Fibroblast of skin of abdomen (primary cell): ENCODE measurements around the gene ST3GAL3.

Experiments
- DNase-seq: peaks from one replicate; pipeline ENCODE4 v3.0.0-alpha.2; 2013

The ST3GAL3 gene

DNA sequence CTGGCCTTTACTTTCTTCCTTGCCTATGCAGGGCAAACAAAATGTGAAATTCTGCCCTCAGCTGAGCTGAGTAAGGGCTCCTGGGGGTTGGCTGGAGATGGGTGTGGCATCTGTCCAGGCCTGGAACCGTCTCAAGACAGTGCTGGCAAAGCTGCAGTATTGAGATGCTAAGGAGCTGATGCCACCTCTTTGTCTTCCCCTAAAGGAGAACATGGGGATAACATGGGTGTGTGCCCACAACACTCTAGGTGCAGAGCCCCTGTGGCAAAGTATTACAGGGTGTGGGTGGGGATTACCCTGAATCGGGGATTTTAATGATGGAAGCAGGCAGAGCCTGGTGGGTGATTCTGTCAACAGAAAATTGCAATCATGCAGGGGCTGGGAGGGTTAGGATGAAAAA is 2.5 kb upstream of the ST3GAL3 start:
- no peak for DNase-seq

DNA sequence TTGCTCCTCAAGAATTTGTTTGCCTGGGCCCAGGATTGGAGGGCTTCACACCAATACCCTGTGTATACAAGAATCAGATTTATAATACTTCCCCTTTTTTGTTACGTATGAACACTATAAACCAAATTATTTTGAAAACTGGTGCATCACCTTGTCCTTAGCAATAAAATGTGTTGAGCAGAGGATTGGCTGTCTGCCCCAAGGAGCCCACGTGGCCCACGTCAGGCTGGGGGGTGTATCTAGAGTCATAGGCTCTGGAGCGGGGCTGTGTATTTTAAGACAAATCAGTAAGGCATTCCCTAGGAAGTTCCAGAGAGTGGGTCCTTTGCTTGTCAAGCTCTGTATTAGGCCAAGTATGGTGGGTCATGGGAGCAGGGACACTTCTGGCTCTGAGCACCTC is 2.0 kb upstream of the ST3GAL3 start:
- DNase-seq = no peak

DNA sequence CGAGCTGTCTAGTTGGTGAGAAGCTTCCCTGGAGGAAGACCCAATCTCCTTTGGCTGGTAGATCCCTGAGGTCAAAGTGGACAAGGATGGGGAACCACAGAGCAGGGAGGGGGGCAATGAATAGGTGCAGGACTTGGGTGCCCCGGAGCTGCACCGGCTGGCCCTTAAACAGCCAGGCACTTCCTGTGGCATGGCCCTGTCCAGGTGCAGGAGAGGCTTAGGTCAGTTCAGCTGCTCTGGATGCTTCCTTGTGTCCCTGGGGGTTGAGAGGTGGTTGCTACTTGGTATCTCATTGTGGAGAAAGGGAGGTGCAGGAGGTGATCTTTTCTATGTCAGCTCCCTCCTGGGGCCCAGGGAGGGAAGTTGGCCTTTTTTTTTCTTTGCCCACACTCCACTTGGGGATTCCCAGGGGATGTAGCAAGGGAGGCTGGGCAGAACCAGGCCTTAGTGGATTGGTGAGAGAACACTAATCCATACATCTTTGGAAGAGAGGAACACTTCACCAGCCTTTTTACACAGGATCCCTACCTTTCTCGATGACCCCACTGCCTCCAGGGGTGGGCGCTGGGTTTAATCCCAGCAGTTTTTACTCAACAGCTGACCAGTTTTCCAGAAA is 1.2 kb upstream of the ST3GAL3 start:
- DNase-seq = no peak

DNA sequence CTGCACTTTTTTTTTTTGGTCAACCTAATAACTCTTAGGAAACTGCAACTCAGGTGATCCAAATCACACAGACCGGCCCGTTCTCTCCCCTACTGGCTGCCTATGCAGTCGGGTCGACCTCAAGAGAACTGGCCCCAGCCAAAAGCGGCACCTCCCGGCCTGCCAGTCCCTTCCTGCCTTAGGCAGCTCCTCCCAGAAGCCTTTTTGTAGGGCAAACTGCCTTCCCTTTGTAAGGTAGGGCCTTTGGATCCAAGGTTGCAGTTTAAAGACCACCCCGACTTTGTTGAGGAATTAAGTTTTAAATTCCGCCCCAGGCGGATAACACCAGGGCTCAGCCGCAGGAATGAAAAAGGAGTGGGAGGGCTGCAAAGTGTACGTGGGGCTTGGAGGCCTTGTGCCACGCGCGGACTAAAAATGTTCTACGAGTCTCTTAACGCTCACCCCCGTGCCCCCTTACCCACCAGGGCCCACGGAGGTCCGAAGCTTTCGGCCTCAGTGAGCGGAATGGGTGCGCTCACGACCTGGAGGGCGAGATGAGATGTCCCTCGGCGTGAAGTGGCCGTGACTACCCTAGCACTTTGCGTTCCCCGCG is 642 bp upstream of the ST3GAL3 start:
- no peak for DNase-seq

DNA sequence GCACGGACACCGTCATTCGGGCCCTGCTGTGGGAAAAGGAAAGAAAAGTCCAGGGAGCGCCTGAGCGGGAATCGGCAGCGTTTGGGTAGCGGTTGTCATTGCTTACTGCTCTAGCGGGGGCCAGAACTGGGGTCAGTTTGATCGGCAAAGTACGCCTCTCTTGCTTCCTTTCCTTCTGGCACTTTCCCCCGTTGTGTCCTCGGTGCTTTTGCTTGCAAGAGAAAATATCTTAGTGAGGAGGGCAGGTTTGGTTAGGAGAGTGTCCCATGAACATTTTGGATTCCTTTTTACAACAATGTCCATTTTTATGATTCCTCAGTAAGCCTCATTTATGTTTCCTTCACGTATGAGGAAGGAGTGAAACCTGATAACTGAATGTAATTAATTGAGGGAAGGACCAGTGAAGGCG is 670 bp downstream of the ST3GAL3 start:
- DNase-seq = peak; percentile 29

DNA sequence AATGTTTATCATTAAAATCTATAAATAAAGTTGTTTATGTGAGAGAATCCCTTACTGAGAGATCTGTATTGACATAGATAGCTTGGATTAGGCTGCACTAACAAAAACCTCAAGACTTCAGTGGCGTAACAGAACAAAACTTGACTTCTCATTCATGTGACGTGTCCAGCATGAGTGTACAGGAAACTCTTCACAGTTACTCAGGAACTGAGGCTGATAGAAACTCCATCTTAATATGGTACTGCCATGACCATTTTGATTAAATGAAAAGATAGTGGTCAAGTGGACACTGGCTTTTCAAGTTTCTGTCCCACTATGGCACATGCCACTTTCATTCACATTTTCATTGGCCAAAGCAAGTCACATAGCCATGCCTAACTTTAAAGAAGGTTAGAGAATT is 3.7 kb downstream of the ST3GAL3 start:
- peak; percentile 79 for DNase-seq

DNA sequence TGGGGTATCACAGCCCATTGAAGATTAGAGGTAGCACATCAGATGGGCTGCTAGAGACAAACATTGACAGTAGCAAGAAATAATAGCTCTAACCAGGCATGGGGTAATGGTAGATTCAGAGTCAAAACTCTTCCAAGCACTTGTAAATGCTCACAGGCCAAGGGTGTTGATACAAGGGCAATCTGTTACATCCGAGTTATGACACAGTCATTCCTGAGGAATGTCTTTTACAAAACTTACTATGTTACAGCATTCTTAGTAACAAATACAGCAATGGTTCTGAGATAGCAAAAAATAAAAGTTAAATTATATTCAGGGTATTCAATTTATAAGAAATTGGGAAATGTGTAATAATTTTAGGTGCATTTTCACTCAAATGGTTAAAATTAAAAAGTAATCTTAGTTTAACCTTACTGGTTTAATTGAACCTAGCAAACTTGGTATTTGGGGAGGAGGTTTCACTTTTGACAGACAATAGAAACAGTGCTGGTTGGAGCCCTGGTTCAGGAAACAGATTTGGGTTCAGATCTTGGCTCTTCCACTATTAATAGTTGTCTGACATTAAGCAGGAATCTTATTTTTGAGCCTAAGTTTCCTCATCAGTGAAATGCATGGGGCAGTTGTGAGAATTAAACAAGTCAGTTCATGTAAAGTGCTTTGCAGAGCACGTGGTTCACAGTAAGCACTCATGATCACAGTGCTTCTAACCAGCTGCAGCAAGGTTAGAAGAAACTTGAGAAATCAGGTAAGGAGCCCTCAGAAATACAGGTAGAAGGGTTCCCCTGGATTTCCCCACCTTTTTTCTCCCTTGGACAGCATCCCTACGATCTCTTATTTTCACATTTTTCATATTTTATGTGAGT is 4.4 kb downstream of the ST3GAL3 start:
- peak; percentile 80 for DNase-seq

DNA sequence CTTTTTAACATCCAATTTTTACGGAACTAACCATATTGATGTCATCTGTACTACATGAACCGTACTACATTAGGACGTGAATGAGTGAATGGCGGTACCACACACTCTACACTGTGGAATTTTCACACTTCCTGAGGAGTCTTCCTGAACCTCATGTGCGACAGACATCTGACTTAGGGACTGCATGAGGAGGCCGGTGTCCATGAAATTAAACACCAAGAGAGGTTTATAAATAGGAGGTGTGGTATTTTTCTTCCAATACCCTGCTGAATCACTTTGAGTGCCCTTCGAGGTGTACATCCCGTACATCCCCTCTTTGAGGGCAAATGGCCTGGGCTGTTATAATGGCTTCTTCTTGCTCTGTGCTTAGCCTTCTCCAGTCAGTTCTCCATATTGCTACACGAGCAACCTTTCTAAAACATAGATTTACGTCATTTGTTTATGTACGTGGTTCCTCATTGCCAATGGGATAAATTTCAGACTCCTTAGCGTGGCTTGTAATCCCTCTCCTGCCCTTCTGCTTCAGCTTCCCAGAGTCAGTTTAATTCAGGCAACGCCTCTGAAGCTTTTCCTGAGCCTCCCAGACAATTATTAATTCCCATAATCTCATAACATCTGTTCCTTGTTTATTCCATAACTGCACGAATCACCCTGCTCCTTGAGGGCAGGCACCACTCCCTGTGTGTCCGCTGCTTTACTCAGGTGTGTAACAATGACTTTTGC is 9.4 kb downstream of the ST3GAL3 start:
- no peak for DNase-seq

DNA sequence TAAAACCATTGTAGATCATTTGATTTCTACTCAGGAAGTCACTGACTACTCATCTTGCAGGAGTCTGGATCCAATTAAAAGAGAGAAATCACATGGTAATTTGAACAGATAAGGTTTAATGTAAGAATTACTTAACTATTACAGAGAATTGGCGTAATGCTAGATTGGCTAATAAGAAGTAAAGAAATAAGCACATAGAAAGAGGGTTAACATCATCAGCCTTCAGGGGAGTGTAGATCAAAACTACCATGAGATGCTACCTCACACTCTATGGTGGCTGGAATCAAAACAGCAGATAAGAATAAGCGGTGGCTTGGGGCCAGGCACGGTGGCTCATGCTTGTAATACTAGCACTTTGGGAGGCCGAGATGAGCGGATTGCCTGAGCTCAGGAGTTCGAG is 11.7 kb downstream of the ST3GAL3 start:
- DNase-seq = peak; percentile 74

DNA sequence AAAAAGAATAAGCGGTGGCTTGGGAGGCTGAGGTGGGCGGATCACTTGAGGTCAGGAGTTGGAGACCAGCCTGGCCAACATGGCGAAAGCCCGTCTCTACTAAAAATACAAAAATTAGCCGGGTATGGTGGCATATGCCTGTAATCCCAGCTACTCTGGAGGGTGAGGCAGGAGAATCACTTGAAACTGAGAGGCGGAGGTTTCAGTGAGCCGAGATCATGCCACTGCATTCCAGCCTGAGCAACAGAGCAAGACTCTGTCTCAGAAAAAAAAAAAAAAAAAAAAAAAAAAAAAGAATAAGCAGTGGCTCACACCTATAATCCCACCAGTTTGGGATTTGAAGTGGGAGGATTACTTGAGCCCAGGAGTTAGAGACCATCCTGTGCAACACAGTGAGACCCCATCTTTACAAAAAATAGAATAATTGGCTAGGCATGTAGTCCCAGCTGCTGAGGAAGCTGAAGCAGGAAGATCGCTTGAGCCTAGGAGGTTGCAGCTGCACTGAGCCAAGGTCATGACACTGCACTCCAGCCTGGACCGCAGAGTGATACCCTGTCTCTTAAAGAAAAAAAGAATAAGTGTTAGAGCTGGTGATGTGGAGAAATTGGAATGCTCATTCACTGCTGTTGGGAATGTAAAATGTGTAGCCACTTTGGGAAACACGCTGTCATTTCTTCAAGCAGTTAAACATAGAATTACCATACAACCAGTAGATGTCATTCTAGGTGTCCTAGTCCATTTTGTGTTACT is 12.5 kb downstream of the ST3GAL3 start:
- DNase-seq = peak; percentile 37

DNA sequence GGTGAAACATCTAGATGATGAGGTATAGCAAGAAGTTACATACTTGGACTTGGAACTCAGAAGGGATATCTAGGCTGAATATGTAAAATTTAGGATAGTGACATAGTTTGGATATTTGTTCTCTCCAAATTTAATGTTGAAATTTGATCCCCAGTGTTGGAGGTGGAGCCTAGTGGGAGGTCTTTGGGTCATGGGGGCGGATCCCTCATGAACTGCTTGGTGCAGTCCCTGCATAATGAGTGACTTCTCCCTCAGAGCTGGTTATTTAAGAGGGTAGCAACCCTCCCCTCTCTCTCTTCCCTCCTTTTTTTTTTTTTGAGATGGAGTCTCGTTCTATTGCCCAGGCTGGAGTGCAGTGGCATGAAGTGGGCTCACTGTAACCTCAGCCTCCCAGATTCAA is 15.5 kb downstream of the ST3GAL3 start:
- DNase-seq = no peak

DNA sequence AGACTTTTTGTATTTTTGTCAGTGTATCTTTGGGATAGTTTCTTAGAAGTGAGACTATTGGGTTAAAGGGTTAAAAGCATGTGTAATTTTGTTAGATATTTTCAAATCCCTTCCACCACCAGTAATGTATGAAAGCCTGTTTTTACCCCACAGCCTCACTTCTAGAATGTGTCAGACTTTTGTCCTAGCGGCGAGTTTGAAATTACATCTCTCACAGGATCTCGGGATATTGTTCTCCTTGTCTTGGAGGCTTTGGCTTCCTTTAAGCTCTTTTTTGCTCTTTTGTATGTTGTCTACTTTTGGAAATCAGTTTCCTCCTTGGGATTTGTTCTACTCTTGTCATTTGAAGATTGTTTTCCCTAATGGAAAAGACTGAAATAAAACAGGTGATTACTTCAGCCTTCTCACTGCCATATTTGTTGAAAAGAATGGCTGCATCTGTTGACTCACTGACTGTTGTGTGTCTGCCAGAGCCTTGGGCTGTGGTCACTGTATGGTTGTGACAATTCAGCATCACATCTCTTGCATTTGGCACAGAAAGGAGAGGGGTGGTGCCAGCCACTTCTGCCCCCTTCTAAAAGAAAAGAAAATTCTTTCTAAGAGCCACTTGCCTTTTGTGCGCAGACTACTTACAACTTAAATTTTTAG is 22.6 kb downstream of the ST3GAL3 start:
- no peak for DNase-seq

DNA sequence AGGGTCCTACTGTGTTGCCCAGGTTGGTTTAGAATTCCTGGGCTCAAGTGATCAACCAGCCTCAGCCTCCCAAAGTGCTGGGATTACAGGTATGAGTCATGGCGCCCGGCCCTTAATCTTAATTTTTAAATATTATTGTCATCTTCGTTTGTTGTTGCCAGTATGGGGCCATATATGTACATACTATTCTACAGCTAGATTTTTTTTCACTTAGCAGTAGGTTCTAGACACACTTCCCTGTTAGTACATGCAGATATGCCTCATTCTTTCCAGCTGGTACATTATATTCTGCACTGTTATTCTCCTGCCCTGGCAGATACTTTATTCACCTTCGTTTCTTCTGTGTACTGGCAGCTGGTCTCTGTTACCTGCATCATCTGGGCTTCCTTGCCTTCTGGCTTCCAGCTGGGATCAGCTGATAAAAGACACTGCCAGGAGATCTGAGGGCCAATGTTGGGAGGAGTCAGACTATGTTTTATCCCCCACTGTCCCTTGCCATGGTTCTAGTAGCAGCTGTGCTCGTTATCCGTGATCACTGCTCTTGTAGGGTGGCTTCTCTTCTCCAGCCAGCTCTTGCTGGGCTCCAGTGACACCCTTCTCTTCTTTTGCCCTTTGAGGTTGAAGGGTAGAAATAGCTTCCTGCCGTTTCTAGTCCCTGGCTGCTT is 24.7 kb downstream of the ST3GAL3 start:
- no peak for DNase-seq

DNA sequence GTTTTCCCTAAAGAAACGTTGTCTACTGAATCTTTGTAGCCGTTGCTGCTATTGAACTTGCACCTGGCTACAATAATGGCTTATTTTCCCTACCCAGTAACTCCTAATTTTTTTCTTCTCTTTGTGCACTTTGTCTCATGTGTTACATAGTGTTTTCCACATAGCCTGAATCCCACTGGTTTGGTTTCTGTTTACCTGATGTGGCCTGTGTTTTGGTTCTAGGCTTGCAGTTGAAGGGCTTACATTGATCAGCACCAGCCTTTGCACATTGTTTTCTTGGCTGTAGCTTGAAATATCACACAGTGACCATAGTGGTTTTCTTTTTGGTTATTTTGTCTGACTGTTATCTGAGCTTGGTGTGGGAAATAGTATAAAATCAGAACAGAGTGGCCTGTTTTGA is 29.5 kb downstream of the ST3GAL3 start:
- DNase-seq = no peak

DNA sequence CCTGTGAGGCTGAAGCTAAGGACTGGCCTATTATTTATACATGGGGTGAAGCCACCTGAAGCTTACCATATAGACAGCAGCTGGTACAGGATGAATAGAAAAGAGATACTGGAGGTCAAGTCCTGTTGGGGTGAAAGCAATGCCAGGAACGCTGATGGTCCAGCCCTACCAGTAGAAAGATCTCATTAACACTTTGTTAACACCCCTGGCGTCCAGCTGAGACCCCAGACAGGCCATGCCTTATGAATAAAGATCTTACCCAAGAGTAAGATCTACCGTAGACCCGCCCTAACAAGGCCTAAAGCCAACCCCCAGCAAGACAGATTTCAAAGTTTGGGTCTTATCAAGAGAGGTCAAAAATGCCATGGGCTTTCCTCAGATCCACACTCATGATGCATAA is 34.7 kb downstream of the ST3GAL3 start:
- DNase-seq = no peak

DNA sequence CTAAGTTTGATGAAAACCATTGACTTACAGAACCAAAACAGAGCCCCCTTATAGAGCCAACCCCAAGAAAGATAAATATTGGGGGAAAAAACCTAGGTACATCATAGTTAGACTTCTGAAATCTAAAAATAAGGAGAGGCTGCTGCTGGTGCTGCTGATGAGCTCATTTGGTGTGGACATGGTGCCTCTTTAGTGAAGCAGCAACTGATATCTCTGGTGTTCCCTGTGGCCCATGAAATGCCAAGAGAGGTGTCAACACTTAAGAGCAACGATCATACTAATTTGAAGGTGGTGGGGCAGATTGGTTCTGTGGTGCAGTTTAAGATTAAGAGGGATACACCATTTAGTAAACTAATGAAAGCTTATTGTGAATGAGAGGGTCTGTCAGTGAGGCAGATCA is 35.9 kb downstream of the ST3GAL3 start:
- DNase-seq = no peak

DNA sequence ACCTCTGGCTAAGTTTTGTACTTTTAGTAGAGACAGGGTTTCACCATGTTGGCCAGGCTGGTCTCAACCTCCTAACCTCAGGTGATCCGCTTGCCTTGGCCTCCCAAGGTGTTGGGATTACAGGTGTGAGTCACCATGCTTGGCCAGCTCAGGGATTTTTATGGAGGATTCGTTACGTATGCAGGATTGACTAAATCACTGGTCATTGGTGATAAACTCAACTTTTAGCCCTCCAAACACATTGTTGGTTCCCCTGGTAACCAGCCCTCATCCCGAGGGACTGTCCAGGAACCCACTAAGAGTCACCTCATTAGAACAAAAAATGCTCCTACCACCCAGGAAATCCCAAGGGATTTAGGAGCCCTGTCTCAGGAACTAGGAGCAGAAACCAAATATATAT is 40.4 kb downstream of the ST3GAL3 start:
- DNase-seq = no peak

DNA sequence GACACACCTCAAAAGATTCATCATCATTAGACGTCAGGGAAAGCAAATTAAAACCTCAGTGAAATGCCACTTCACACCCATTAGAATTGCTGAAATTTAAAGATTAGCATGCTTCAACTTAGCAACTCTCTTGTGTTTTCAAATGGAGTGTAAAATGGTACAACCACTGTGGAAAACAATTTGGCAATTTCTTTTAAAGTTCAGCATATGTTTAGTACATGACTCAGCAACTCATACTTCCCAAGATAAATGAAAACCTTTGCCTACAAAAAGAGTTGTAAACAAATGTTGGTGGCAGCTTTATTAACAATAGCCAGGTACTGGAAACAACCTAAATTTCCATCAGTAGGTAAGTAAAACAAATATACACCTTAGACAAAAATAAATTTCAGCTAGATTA is 42.7 kb downstream of the ST3GAL3 start:
- no peak for DNase-seq

DNA sequence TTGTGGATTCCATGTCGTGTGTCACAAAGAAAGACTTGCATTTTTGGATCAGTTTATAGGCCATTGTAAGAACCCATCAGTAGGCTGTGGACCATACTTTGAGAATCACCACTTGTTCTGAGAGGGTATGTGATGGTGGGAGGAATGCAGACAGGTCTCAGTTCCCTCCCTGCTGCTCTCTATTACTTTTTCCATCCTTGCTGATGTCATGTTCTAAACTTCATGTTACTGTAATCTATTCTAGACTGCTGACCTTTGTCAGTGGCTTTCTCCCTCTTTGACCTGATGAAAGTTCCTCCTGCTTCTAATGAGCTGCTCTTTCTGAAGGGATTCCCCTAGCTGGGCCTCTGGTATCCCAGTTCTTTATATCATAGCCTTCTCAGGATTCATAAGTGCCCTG is 46.1 kb downstream of the ST3GAL3 start:
- no peak for DNase-seq

DNA sequence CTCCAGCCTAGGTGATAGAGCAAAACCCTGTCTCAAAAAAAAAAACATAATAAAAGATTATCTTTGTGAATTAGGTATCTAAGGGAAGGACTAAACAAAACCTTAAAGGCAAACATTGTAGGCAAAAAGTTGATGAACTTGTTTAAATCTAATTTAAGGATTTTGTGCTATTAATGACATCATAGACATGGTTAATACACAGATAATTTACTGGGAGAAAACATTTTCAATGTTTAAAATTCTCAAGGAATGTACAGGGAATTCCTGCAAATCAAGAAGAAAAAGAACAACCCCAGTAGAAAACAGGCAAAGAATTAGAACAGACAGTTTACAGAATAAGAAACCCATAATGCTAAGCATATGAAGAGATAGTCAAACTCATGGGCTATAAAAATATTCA is 47.6 kb downstream of the ST3GAL3 start:
- no peak for DNase-seq

DNA sequence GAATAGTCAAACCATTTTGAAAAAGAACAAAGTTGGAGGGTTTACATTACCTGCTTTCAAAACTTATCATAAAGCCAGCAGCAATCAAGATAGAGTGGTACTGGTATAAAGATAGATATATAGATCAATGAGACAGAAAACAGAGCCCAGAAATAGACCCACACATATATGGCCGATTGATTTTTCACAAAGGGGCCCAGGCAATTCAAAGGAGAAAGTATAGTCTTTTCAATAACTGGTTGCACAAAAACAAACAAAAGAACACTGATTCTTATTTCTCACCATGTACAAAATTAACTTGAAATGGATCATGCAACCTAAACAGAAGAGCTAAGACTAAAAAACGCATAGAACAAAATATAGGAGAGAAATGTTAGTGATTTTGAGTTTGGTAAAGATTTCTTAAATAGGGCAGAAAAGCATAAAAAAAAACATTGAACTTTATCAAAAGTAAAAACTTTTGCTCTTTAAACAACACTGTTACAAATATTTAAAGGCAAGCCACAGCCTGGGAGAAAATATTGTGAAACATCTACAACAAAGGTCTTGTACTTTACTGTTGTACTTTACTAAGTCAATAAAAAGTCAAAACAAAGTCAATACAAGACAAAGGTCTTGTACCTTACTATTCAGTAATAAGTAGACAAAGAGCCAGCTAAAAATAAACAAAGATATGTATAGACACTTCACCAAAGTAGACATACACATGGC is 50.2 kb downstream of the ST3GAL3 start:
- no peak for DNase-seq
